PC-9 (cell line): ENCODE data around the gene COG5. TPM values are rescaled to one million over a fixed set of nuclear protein-coding genes. Genes with fewer than 3 reads are reported as not detected.

Experiments used
- BruUV-seq: library from RNA; stranded (reverse); fragments of 400-500 nt; replicated peaks from 2 replicates; lab custom pipeline; 2021; lab: Mats Ljungman, UMichigan
- CTCF ChIA-PET: fragments of 300-600 bp; sonication (Branson Sonifier 250); formaldehyde crosslinking; loops from one replicate; lab custom pipeline; 2022; ENCODE audit warnings: antibody characterized with exemption; lab: Charles Lee
- POLR2A ChIA-PET: fragments of 300-600 bp; sonication (Branson Sonifier 250); formaldehyde crosslinking; loops from one replicate; lab custom pipeline; 2022; ENCODE audit warnings: antibody characterized with exemption; ENCODE audit not compliant: unreplicated experiment; lab: Charles Lee
- DNase-seq, 2 experiments: peaks; one replicate each; pipeline versions ENCODE4 v3.0.0 to v3.0.0-alpha.2; 2015 to 2022; ENCODE audit warnings: mixed read lengths in 1 of 2
- H2AFZ ChIP-seq: fragments of 200-600 bp; sonication (generic); 2 replicates; pipeline ENCODE4 v1.8.1; 2017; ENCODE audit warnings: antibody characterized with exemption
- H3F3A ChIP-seq: fragments of 200-600 bp; sonication (generic); 2 replicates; pipeline ENCODE4 v1.8.1; 2017; ENCODE audit warnings: antibody characterized with exemption, mild to moderate bottlenecking, low read depth; ENCODE audit not compliant: insufficient read depth
- H3K27ac ChIP-seq: fragments of 200-600 bp; sonication (generic); 2 replicates; pipeline ENCODE4 v1.6.1; 2016; ENCODE audit warnings: mixed run types
- H3K27me3 ChIP-seq: fragments of 200-600 bp; sonication (generic); 2 replicates; pipeline ENCODE4 v1.6.1; 2016; ENCODE audit warnings: low read depth, mixed run types; ENCODE audit not compliant: insufficient read depth
- H3K36me3 ChIP-seq: fragments of 200-600 bp; sonication (generic); 2 replicates; pipeline ENCODE4 v1.6.1; 2016; ENCODE audit warnings: low read depth, mixed run types
- H3K4me1 ChIP-seq: fragments of 200-600 bp; sonication (generic); replicated peaks from 2 replicates; pipeline ENCODE4 v1.6.1; 2016; ENCODE audit warnings: mixed run types; ENCODE audit not compliant: insufficient read depth
- H3K4me2 ChIP-seq: fragments of 200-600 bp; sonication (generic); 2 replicates; pipeline ENCODE4 v1.6.1; 2017; ENCODE audit warnings: mixed run types
- H3K4me3 ChIP-seq: fragments of 200-600 bp; sonication (generic); 2 replicates; pipeline ENCODE4 v1.6.1; 2016; ENCODE audit warnings: mixed run types
- H3K79me2 ChIP-seq: fragments of 200-600 bp; sonication (generic); 2 replicates; pipeline ENCODE4 v1.6.1; 2017; ENCODE audit warnings: low read depth, mixed run types
- H3K9me2 ChIP-seq: fragments of 200-600 bp; sonication (generic); 2 replicates; pipeline ENCODE4 v1.8.1; 2017; ENCODE audit warnings: mild to moderate bottlenecking; ENCODE audit not compliant: insufficient read depth
- H3K9me3 ChIP-seq: fragments of 200-600 bp; sonication (generic); 2 replicates; pipeline ENCODE4 v1.8.1; 2016; ENCODE audit warnings: low read depth; ENCODE audit not compliant: insufficient read depth
- H4K20me1 ChIP-seq: fragments of 200-600 bp; sonication (generic); 2 replicates; pipeline ENCODE4 v1.8.1; 2017; ENCODE audit not compliant: insufficient read depth
- CTCF ChIP-seq: fragments of 200-600 bp; sonication (generic); conservative IDR thresholded peaks from 2 replicates; pipeline ENCODE4 v1.6.1; 2017; ENCODE audit warnings: mixed run types, antibody characterized with exemption, mild to moderate bottlenecking, moderate library complexity
- EZH2 ChIP-seq: fragments of 200-600 bp; sonication (generic); IDR thresholded peaks from 2 replicates; pipeline ENCODE4 v1.8.0; 2017; ENCODE audit warnings: antibody characterized with exemption, low read depth
- intact Hi-C: fragments of 100-400 bp; cut with micrococcal nuclease; formaldehyde crosslinking; loops from one replicate; pipeline ENCODE4 v1.10.0; 2022; ENCODE audit not compliant: unreplicated experiment
- total RNA-seq: library from RNA; stranded (reverse); gene quantifications from 2 replicates; pipeline ENCODE4 v1.2.3, GENCODE V29; 2021

Gene COG5
- total RNA-seq, 1 experiment from 2014 or later: 43.5 TPM

GRCh38 chr7:107344286-107344685, 219.4 kb downstream of the COG5 start:
- Histone ChIP-seq H3K27ac (no peak overlapping the region), H3F3A (no peaks in the 10 kb centered on the region), H4K20me1 (no peaks in the 10 kb centered on the region), H3K9me2 (no peaks in the 10 kb centered on the region), H3K79me2 (no peaks in the 10 kb centered on the region), H3K4me2 (no peak overlapping the region), H2AFZ (no peak overlapping the region), H3K36me3 (no peaks in the 10 kb centered on the region), H3K4me3 (no peak overlapping the region), H3K27me3 (no peaks in the 10 kb centered on the region), H3K9me3 (no peaks in the 10 kb centered on the region), H3K4me1 (no peaks in the 10 kb centered on the region)
- no TSS peak for BruUV-seq
- ChIA-PET CTCF (interaction anchor here (0.6 kb wide), 1 partner anchor 347 kb away, joined by 4 read pairs; no protein-coding TSS in a partner anchor), POLR2A (no interaction called here)
- intact Hi-C loops: no loop called here
- TF ChIP-seq CTCF: no peak
- TF ChIP-seq EZH2: no peak
- DNase-seq: no peak

GRCh38 chr7:107338080-107338479, 225.6 kb downstream of the COG5 start:
- ChIA-PET CTCF (no interaction called here), POLR2A (no interaction called here)
- intact Hi-C loops: no loop called here

GRCh38 chr7:107332488-107333269, 231.0 kb downstream of the COG5 start:
- H3K9me2 ChIP-seq: no peaks in the 10 kb centered on the region
- H3K9me3 ChIP-seq: no peaks in the 10 kb centered on the region; the same call in 1 of the 2 replicates
- no peak for DNase-seq
- H2AFZ ChIP-seq: no peak overlapping the region
- no peaks in the 10 kb centered on the region for H3K79me2 ChIP-seq
- no TSS peak for BruUV-seq
- H3K27me3 ChIP-seq: no peaks in the 10 kb centered on the region
- no peak overlapping the region for H3K4me2 ChIP-seq
- ChIA-PET CTCF (no interaction called here), POLR2A (no interaction called here)
- no peak overlapping the region for H3K4me3 ChIP-seq
- TF ChIP-seq EZH2 (no peak), CTCF (no peak)
- H3F3A ChIP-seq: peaks cover 4% of the 10 kb centered on the region; the same call in 1 of the 2 replicates
- no peaks in the 10 kb centered on the region; the same call in 1 of the 2 replicates for H4K20me1 ChIP-seq
- H3K4me1 ChIP-seq: peaks cover 10% of the 10 kb centered on the region; the same call in 1 of the 2 replicates
- intact Hi-C loops: no loop called here
- no peak overlapping the region for H3K27ac ChIP-seq
- no peaks in the 10 kb centered on the region for H3K36me3 ChIP-seq

More at GRCh38 chr7:107338080-107338479, 225.6 kb downstream of the COG5 start:
- H3K27ac ChIP-seq: no peak overlapping the region
- H3K9me3 ChIP-seq: peaks cover 7% of the 10 kb centered on the region; the same call in 1 of the 2 replicates
- H3K4me2 ChIP-seq: no peak overlapping the region
- no peaks in the 10 kb centered on the region for H3F3A ChIP-seq
- no peaks in the 10 kb centered on the region for H3K9me2 ChIP-seq
- H2AFZ ChIP-seq: no peak overlapping the region
- H3K79me2 ChIP-seq: no peaks in the 10 kb centered on the region
- H3K36me3 ChIP-seq: no peaks in the 10 kb centered on the region
- no peak for DNase-seq
- H3K4me1 ChIP-seq: no peaks in the 10 kb centered on the region
- no peaks in the 10 kb centered on the region for H3K27me3 ChIP-seq
- BruUV-seq: no TSS peak
- no peak overlapping the region for H3K4me3 ChIP-seq
- no peak for TF ChIP-seq CTCF
- no peak for TF ChIP-seq EZH2
- no peaks in the 10 kb centered on the region; the same call in 1 of the 2 replicates for H4K20me1 ChIP-seq
